Raji (cell line): ENCODE data around the gene GPC5.

ENCODE experiments used
- POLR2A ChIP-seq: IDR thresholded peaks from 2 replicates; pipeline ENCODE4 v1.6.1; 2011; ENCODE audit warnings: low read depth, low read length, control low read depth; ENCODE audit not compliant: insufficient read depth

The GPC5 gene

GRCh38 chr13:92661406-92661805, 1263.0 kb downstream of the GPC5 start:
- TF ChIP-seq POLR2A, result no peak

- no peak for TF ChIP-seq POLR2A
Measured at GRCh38 chr13:92668157-92668556, 1269.7 kb downstream of the GPC5 start.

- no peak for TF ChIP-seq POLR2A
Measured at GRCh38 chr13:92670096-92670495, 1271.7 kb downstream of the GPC5 start.

GRCh38 chr13:92671821-92672220, 1273.4 kb downstream of the GPC5 start:
- TF ChIP-seq POLR2A, result no peak

- TF ChIP-seq POLR2A, result no peak
Measured at GRCh38 chr13:92676246-92676645, 1277.8 kb downstream of the GPC5 start.

GRCh38 chr13:92677571-92677970, 1279.2 kb downstream of the GPC5 start:
- no peak for TF ChIP-seq POLR2A

- no peak for TF ChIP-seq POLR2A
Measured at GRCh38 chr13:92679602-92680001, 1281.2 kb downstream of the GPC5 start.

- no peak for TF ChIP-seq POLR2A
Measured at GRCh38 chr13:92681239-92681638, 1282.8 kb downstream of the GPC5 start.

GRCh38 chr13:92682832-92683517, 1284.6 kb downstream of the GPC5 start:
- no peak for TF ChIP-seq POLR2A

GRCh38 chr13:92694047-92694446, 1295.6 kb downstream of the GPC5 start:
- TF ChIP-seq POLR2A, result no peak

- TF ChIP-seq POLR2A, result no peak
Measured at GRCh38 chr13:92716749-92717148, 1318.3 kb downstream of the GPC5 start.

- TF ChIP-seq POLR2A, result no peak
Measured at GRCh38 chr13:92717857-92718256, 1319.4 kb downstream of the GPC5 start.

- no peak for TF ChIP-seq POLR2A
Measured at GRCh38 chr13:92719868-92720267, 1321.4 kb downstream of the GPC5 start.

- TF ChIP-seq POLR2A, result no peak
Measured at GRCh38 chr13:92721620-92722019, 1323.2 kb downstream of the GPC5 start.

- no peak for TF ChIP-seq POLR2A
Measured at GRCh38 chr13:92727118-92727517, 1328.7 kb downstream of the GPC5 start.

- TF ChIP-seq POLR2A, result no peak
Measured at GRCh38 chr13:92734068-92734467, 1335.6 kb downstream of the GPC5 start.

GRCh38 chr13:92734545-92734944, 1336.1 kb downstream of the GPC5 start:
- TF ChIP-seq POLR2A, result no peak

GRCh38 chr13:92735909-92736308, 1337.5 kb downstream of the GPC5 start:
- TF ChIP-seq POLR2A, result no peak

- TF ChIP-seq POLR2A, result no peak
Measured at GRCh38 chr13:92739306-92739818, 1340.9 kb downstream of the GPC5 start.
